ENCODE measurements around the gene TMEM100.

DNA sequence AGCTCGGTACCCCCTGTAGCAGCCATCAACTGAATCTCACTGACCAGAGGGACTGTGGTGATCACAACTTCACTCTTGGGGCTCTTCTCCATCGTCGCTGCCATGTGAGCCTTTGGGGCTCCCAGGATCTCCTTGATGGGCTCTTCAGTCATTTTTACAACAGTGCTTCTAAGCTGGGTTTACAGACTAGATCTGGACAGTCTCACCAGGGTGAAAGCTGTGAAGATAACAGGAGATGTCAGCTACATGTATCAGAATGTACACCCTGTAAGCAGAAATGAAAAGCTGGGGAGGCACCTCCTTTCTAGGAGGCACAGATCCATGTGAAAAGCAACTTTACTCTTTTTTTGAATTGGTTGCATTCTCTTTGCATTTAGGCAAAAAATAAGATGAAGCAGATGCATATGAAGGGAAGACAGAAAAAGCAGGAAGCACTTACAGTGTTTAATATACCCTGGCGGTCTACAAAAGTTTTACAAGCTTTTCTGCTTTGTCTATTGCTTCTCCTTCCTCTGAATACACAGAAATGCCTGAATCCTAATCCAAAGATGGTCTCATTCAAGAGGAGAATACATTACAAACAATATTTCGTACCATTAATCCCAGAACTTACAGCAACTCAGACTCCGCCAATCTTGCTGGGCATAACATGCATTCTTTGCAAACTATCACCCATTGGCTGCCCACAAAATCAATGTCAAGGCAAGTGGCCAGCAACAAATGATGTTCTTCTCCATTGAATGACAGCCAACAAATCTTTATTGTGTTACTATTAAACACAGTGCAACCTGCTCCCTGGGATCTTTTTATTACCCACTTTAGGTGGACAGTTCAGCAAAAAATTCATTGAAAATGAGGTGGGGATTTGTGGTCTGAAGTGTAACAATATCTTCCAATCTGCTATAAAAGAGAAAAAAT, 1.5 kb downstream of the TMEM100 start:
- no peak for TF ChIP-seq POLR2A (IDR thresholded peaks at IDR 0.05)
- TF ChIP-seq EP300 (IDR thresholded peaks at IDR 0.05; ENCODE audit: low read depth), result no peak
- TF ChIP-seq, protein P1, sequence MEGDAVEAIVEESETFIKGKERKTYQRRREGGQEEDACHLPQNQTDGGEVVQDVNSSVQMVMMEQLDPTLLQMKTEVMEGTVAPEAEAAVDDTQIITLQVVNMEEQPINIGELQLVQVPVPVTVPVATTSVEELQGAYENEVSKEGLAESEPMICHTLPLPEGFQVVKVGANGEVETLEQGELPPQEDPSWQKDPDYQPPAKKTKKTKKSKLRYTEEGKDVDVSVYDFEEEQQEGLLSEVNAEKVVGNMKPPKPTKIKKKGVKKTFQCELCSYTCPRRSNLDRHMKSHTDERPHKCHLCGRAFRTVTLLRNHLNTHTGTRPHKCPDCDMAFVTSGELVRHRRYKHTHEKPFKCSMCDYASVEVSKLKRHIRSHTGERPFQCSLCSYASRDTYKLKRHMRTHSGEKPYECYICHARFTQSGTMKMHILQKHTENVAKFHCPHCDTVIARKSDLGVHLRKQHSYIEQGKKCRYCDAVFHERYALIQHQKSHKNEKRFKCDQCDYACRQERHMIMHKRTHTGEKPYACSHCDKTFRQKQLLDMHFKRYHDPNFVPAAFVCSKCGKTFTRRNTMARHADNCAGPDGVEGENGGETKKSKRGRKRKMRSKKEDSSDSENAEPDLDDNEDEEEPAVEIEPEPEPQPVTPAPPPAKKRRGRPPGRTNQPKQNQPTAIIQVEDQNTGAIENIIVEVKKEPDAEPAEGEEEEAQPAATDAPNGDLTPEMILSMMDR (IDR thresholded peaks at IDR 0.05), result no peak
- TF ChIP-seq POLR2AphosphoS5 (IDR thresholded peaks at IDR 0.05), result no peak

All from transverse colon (tissue), 4 donors.